Breast epithelium (tissue), 4 donors: ENCODE results near the gene TTBK2. TPM values are rescaled to one million over a fixed set of nuclear protein-coding genes. Genes with fewer than 3 reads are reported as not detected.

Experiments
- DNase-seq, 2 donors: peaks; one replicate each; pipeline ENCODE4 v3.0.0-alpha.2; 2019; ENCODE audit warnings: low spot score in 2 of 2
- H3K27ac ChIP-seq, 2 donors: fragments of 200-600 bp; sonication (generic) in 1 of 2; one replicate each; pipeline ENCODE4 v1.5.1; 2016 to 2019; ENCODE audit warnings: mild to moderate bottlenecking in 1 of 2
- H3K27me3 ChIP-seq, 2 donors: fragments of 200-600 bp; sonication (generic) in 1 of 2; one replicate each; pipeline versions ENCODE4 v1.5.1 to v1.6.0; 2017 to 2019; ENCODE audit warnings: control low read depth in 1 of 2, mild to moderate bottlenecking in 1 of 2
- H3K36me3 ChIP-seq: fragments of 200-600 bp; one replicate; pipeline ENCODE4 v1.5.1; 2019
- H3K4me1 ChIP-seq, 2 donors: fragments of 200-600 bp; sonication (generic); one replicate each; pipeline ENCODE4 v1.5.1; 2016 to 2019; ENCODE audit warnings: control low read depth in 1 of 2
- H3K4me3 ChIP-seq, 3 donors: fragments of 200-600 bp; sonication (generic); 1 replicate in 2 of 3; 2 replicates in 1 of 3; pipeline ENCODE4 v1.5.1; 2016 to 2019; ENCODE audit warnings: mild to moderate bottlenecking in 3 of 3, moderate library complexity in 2 of 3
- H3K9me3 ChIP-seq, 2 donors: fragments of 200-600 bp; sonication (generic) in 1 of 2; one replicate each; pipeline ENCODE4 v1.5.1; 2016 to 2019; ENCODE audit warnings: control low read depth in 1 of 2
- POLR2A ChIP-seq: fragments of 450-650 bp; IDR thresholded peaks from one replicate; pipeline ENCODE4 v1.6.1; 2016; ENCODE audit warnings: antibody characterized with exemption, mild to moderate bottlenecking, moderate library complexity
- POLR2AphosphoS5 ChIP-seq, 3 donors: sonication (generic); formaldehyde crosslinking; IDR thresholded peaks; one replicate each; pipeline ENCODE4 v1.6.1; 2017; ENCODE audit warnings: antibody characterized with exemption in 3 of 3
- intact Hi-C: fragments of 100-400 bp; cut with DNase I; formaldehyde crosslinking; loops from one replicate; pipeline ENCODE4 v1.15.1; 2023; ENCODE audit warnings: low total_unique reads
- total RNA-seq, 3 donors: library from RNA; depleted of rRNA; stranded (reverse); fragments of >200 nt; gene quantifications; one replicate each; pipeline ENCODE4 v1.1.0, GENCODE V29; 2016
- TF ChIP-seq, protein P1 (sequence below), 3 donors: fragments of 450-650 bp; IDR thresholded peaks; one replicate each; pipeline ENCODE4 v1.5.1; 2016 to 2017; ENCODE audit warnings: antibody characterized with exemption in 3 of 3, mild to moderate bottlenecking in 3 of 3, moderate library complexity in 3 of 3

Gene TTBK2
- total RNA-seq, 3 donors from 2014 or later: 15.7 to 21.8 (median 16.4) TPM

DNA sequence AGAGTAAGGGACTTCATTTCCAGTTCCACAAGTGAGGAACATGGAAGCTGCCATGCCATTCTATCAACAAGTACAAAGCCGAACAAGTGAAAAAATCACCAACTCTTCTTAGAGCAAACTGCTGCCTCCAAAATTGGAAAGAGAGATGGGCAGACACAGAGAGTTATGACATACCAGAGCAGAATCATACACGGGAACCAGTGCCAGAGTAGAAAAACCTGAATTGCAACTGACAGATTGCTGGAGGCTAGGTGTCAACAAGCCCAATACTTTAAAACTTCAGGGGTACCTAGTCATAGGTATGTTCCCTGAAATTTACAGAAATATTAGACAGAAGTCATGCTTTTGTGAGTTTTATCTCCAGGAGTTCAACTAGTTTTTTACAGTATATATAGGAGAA is 62.0 kb downstream of the TTBK2 start:
- TF ChIP-seq, protein P1, sequence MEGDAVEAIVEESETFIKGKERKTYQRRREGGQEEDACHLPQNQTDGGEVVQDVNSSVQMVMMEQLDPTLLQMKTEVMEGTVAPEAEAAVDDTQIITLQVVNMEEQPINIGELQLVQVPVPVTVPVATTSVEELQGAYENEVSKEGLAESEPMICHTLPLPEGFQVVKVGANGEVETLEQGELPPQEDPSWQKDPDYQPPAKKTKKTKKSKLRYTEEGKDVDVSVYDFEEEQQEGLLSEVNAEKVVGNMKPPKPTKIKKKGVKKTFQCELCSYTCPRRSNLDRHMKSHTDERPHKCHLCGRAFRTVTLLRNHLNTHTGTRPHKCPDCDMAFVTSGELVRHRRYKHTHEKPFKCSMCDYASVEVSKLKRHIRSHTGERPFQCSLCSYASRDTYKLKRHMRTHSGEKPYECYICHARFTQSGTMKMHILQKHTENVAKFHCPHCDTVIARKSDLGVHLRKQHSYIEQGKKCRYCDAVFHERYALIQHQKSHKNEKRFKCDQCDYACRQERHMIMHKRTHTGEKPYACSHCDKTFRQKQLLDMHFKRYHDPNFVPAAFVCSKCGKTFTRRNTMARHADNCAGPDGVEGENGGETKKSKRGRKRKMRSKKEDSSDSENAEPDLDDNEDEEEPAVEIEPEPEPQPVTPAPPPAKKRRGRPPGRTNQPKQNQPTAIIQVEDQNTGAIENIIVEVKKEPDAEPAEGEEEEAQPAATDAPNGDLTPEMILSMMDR (IDR thresholded peaks at IDR 0.05): no peak
- TF ChIP-seq POLR2AphosphoS5 (IDR thresholded peaks at IDR 0.05) (peak in 2 of 3 donors; percentile 13 to 25), POLR2A (no peak)
- Histone ChIP-seq H3K4me1 (no peaks in the 10 kb centered on the region), H3K9me3 (no peaks in the 10 kb centered on the region), H3K27me3 (no peaks in the 10 kb centered on the region), H3K36me3 (no peaks in the 10 kb centered on the region), H3K27ac (peak overlapping the region in 1 of 2 donors; percentile 54), H3K4me3 (no peak overlapping the region)
- DNase-seq: peak in 1 of 2 donors; percentile 45
- intact Hi-C loops: no loop called here

DNA sequence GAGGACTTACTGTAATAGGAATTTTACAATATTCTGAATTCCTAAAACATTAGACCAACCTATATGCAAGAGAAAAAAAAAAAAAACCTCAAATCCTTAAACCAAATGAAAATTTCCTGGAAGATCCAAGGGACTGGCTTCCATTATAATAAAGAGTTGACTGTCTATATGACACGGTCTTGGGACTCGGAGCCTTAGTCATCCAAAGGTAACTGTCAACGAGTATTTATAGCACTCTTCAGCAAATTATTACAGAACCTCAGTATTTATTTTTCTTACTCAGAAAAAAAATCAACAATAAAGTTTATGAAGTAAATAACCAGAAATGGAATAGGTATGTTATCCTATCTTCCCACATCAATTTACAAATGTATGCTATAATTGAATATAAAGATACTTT is 66.0 kb downstream of the TTBK2 start:
- H3K36me3 ChIP-seq: no peaks in the 10 kb centered on the region
- H3K9me3 ChIP-seq: no peaks in the 10 kb centered on the region
- TF ChIP-seq POLR2A (no peak), POLR2AphosphoS5 (IDR thresholded peaks at IDR 0.05) (no peak)
- TF ChIP-seq, protein P1 (IDR thresholded peaks at IDR 0.05): no peak
- H3K4me3 ChIP-seq: no peak overlapping the region
- no peak for DNase-seq
- H3K27ac ChIP-seq: no peak overlapping the region
- intact Hi-C loops: no loop called here
- H3K27me3 ChIP-seq: no peaks in the 10 kb centered on the region
- H3K4me1 ChIP-seq: no peaks in the 10 kb centered on the region

DNA sequence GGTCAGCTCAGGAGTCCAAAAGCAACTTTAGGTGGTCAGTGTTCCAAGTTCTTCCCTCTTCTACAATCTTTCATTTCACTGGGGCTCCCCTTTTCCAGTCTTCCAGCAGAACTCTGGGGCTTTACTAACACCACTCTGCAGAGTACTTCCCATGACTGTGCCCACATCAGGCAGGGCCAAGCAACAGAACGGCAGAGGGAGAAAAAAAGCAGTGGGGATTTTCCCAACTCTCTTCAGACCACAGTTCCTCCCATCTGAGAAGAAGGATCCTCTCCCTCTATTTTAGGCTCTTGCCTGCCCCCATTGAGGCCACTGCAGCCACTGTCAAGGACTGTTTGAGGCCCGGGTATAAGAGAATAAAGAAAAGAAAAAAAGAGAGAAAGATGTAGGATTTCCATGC is 70.7 kb downstream of the TTBK2 start:
- TF ChIP-seq POLR2A (no peak), POLR2AphosphoS5 (IDR thresholded peaks at IDR 0.05) (no peak)
- TF ChIP-seq, protein P1 (IDR thresholded peaks at IDR 0.05): no peak
- intact Hi-C loops: no loop called here
- Histone ChIP-seq H3K36me3 (no peaks in the 10 kb centered on the region), H3K27me3 (no peaks in the 10 kb centered on the region), H3K4me3 (no peak overlapping the region), H3K27ac (no peak overlapping the region), H3K4me1 (no peaks in the 10 kb centered on the region), H3K9me3 (no peaks in the 10 kb centered on the region)
- no peak for DNase-seq

DNA sequence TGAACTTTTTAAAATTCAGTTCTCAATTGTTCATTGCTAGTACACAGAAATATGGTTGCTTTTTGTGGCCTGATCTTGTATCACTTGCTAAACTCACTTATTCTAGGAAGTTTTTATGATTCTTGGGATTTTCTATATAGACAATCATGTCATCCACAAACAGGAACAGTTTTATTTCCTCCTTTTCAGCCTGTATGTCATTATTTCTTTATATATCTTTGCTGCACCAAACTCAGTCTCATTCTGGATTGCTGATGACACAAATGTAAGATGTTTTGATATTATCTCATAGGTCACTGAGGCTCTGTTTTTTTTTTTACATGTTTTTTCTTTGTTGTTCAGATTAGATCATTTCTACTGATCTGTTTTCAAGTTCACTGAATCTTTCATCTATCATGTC is 71.7 kb downstream of the TTBK2 start:
- Histone ChIP-seq H3K4me3 (no peak overlapping the region), H3K4me1 (no peaks in the 10 kb centered on the region), H3K9me3 (no peaks in the 10 kb centered on the region), H3K36me3 (no peaks in the 10 kb centered on the region), H3K27ac (no peak overlapping the region), H3K27me3 (no peaks in the 10 kb centered on the region)
- DNase-seq: no peak
- intact Hi-C loops: no loop called here
- TF ChIP-seq, protein P1 (IDR thresholded peaks at IDR 0.05): no peak
- TF ChIP-seq POLR2A: no peak
- TF ChIP-seq POLR2AphosphoS5 (IDR thresholded peaks at IDR 0.05): no peak

DNA sequence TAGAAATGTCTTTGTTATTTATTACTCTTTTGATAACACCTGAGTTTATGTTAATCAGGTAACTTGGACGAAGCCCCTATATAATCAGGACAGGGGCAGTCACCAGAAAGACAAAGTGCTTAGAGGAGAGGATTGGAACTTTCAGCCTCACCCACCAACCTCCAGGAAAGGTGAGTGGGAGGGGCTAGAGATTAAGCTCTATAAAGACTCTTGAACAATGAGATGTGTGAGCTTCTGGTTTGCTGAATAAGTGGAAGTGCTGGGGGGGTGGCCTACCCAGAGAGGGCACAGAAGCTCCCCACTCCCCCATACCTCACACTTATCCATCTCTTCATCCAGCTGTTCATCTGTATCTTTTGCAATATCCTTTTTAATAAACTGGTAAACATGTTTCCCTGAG is 73.9 kb downstream of the TTBK2 start:
- Histone ChIP-seq H3K36me3 (no peaks in the 10 kb centered on the region), H3K9me3 (no peaks in the 10 kb centered on the region), H3K4me1 (no peaks in the 10 kb centered on the region), H3K27ac (no peak overlapping the region), H3K27me3 (no peaks in the 10 kb centered on the region), H3K4me3 (no peak overlapping the region)
- TF ChIP-seq POLR2A (no peak), POLR2AphosphoS5 (IDR thresholded peaks at IDR 0.05) (no peak)
- TF ChIP-seq, protein P1 (IDR thresholded peaks at IDR 0.05): no peak
- intact Hi-C loops: no loop called here
- DNase-seq: no peak
